Stimulated activated CD4-positive, alpha-beta T cell treated with anti-CD3 and anti-CD28 coated beads, Interleukin-2, amount 100 ng/mL, for 24 hours (primary cell): ENCODE results near the gene FRMD7.
A peak's percentile ranks its signal among the peaks of the same experiment; 100 is the strongest.
"Not testable (repeated sequence)": the region's sequence is repeated elsewhere in the genome, so short reads cannot be mapped to it uniquely, and the experiment has no call there.

ENCODE experiments used
- DNase-seq, 2 donors: peaks; one replicate each; pipeline ENCODE4 v3.0.0-alpha.2; 2020

Gene FRMD7, protein sequence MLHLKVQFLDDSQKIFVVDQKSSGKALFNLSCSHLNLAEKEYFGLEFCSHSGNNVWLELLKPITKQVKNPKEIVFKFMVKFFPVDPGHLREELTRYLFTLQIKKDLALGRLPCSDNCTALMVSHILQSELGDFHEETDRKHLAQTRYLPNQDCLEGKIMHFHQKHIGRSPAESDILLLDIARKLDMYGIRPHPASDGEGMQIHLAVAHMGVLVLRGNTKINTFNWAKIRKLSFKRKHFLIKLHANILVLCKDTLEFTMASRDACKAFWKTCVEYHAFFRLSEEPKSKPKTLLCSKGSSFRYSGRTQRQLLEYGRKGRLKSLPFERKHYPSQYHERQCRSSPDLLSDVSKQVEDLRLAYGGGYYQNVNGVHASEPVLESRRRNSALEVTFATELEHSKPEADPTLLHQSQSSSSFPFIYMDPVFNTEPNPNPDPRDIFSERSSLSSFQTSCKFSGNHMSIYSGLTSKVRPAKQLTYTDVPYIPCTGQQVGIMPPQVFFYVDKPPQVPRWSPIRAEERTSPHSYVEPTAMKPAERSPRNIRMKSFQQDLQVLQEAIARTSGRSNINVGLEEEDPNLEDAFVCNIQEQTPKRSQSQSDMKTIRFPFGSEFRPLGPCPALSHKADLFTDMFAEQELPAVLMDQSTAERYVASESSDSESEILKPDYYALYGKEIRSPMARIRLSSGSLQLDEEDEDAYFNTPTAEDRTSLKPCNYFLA

DNA sequence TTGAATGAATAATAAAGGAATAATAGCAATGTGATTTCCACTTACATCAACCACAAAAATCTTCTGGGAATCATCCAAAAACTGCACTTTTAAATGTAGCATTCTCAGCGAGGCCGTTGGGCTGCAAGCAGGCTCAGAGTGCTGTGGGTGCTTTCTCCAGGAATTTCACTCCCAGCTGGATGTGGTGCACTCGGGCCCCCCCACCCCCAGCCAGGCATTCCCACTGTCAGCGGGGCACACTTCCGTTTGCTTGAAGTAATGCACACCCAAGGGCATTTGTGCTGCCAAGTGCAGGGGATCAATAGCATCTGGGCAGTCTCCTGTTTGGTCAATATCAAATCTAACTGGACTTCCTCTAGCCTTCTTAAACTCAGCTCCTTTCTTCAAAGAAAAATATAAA lies at the start of gene FRMD7:
Gene FRMD7 (minus strand): TSS at position 278 of the 400 bp plus-strand sequence. CDS start 176 bp downstream, at position 102.
- DNase-seq: no peak

DNA sequence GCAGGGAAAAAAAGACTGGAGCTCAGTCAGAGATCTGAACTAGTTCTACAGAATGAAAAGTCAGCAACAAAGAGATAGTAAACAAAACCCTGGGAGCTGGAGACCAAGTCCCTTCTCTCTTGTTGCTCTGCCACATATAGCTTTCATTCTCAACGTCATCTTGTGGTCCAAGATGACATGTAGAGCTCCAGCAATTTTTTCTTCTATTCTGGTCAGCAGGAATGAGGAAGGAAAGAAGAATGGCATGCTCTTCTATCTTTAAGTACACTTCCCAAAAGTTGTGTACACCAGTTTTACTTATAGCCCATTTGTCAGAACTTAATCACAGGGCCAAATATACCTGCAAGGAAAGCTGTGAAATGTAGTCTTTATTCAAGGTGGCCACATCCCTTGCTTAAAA lies 45.8 kb upstream of the FRMD7 start:
- DNase-seq: no peak

DNA sequence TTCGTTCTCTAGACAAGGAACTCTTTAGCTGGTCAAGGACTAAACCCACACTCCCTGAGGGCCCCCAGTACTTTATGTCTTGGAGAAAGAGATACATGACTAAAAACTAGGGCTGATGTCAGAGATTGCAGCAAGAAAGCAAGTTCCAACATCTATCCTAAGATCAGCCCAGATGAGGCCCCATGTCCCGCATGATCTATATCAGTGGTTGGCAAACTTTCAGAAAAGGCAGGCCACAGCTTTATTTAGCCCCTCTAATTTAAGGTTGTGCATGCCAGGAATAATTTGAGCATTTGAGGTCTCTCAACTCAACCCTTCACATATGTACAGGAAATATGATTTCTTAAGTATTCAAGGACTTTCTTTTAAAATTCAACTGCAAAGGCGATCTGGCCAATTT lies 44.1 kb upstream of the FRMD7 start:
- DNase-seq: no peak

DNA sequence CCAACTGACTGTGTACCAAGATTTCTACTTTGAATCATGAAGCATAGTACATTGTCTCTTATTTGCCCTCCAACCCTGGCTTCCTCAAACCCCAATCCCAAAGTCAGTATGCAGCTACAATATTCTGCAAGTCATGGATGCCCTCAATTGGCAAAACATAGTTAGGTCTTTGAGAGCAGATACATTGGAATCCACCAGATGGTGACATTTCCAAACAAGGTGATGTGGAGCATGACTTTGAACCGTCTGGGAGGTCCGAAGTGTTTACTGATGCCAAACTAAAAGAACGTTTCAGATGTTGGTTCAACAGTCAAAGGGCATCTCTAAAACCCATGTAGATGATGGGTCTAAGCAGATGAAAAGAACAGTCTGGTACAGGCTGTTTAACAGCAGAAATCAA lies 43.7 kb upstream of the FRMD7 start:
- DNase-seq: no peak

DNA sequence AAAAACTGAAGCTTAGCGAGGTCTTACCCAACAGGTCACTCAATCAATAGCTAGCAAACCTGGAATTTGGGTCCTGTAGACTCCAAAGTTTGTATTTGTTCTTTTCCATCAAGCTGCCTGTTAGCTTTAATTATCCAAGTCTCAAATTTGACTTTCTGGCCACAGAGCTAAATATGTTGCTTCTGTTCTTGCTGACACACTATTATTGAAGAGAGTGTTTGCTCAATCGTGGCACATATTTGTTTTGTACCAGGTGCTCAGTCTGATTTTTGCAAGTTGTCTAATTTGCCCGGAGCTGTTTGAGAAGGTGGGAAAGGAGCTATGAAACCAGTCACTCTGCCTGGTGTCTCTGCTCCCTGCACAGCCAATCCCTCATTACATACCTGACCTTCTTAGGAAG lies 41.7 kb upstream of the FRMD7 start:
- DNase-seq: no peak

DNA sequence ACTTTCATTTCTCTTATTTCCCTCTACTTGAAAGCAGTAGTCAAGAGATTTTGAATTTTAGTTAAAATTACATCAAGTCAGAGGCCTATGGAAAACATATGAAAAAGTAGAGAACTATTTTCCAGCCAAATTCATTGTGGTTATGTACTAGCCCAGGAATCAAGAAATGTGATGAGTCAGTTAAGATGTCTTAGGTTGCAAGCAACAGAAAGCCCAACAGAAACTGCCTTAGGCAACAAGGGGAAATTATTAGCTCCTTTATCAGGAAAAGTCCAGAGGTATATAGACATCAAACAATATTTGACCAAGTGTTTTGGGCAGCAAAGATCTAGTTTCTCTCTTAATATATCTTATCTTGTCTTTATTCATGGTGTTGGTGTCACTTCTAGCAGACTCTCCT lies 37.8 kb upstream of the FRMD7 start:
- no peak for DNase-seq

DNA sequence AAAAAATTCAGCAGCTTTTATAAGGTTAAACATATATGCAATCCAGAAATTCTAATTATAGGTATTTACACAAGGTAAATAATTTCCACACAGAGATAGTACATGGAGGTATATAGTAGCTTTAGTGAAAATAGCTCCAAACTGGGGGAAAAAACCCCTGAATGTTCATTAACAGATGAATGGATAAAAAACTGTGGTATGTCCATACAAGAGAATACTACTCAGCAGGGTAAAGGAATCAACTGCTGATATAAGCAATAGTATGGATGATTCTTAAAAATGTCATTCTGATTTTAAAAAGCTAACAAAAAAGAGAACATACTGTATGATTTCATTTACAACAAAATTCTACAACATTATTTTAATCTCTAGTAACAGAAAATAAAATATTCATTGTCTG lies 37.2 kb upstream of the FRMD7 start:
- DNase-seq: no peak

DNA sequence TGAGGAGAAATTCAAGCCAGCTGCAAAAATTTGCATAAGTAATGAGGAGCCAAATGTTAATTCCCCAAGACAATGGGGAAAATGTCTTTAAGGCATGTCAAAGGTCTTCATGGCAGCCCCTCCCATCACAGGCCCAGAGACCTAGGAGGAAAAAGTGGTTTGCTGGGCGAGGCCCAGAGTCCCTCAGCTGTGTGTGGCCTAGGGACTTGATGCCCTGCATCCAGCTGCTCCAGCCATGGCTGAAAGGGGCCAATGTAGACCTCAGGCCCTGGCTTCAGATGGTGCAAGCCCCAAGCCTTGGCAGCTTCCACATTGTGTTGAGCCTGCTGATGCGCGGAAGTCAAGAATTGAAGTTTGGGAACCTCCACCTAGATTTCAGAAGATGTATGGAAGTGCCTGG lies 35.3 kb upstream of the FRMD7 start:
- not testable (repeated sequence) for DNase-seq

DNA sequence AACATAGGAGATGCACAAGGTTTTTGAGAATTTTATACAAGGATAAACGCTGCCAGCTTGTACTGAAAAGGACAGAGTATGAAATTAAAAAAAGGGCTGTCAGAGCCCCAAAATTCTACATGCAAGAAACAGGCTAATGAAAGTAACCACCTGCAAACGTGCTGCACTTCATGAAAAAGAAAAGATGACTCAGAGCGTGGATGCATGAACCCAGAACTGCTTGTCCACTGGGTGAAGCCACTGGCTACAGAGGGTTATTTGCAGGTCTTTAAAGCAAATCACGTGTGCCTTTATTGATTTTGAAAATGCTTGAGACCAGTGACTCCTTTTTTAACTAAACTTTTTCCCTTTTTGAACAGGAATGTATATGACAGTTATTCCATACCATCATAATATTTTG lies 25.3 kb upstream of the FRMD7 start:
- no peak for DNase-seq

DNA sequence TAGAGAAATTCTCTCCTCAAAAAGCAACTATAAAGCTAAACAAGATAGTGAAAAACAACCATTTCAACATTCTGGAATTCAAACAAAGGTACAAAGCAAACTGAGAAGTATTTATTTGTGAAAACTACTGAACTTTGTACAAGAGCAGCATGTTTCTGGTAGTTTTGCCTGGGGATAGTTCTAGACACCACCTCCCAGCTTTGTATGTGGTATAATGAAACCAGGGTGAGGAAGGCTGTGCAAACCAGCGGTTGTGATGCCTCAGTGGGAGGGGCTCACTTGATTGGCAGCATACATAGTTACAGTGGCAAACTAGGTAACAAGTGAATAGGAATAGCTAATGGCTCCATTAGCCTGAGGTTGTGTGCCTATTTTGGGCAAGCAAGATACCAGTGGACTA lies 18.6 kb upstream of the FRMD7 start:
- DNase-seq: no peak

DNA sequence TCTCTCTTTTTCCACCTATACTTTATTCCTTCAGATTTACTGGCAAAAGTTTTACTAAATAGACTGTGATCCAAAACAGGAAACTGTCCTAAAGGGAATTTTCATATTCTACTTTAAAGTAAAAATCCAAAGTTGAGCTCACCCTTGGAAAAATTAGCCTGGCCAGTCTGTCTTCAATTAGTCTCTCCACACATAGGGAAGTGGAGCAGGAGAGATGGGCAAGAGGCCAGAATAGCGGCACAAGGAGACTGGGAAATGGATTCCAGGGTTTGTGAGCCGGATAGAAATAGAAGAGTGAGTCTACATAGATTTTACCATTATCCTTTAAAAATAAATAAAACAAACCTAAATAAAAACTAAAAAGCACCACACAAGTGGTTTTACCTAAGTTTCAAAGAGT lies 16.2 kb upstream of the FRMD7 start:
- no peak for DNase-seq

DNA sequence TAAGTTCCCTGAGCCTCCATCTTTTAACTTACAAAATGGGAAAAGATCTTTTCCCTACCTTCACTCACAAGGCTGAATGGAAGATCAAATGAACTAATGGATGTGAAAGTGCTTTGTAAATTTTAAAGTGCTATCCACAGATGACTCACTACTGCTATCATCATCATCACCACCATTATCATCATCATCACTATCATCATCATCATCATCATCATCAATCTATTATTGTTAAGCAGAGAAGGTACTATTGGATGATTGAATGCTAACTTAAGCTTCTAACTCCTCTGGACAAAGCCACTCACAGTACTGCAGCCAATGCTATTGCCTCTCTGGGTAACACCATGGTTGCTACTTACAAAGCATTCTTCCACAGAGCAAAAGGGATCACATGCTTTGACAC lies 1.9 kb downstream of the FRMD7 start:
- no peak for DNase-seq

DNA sequence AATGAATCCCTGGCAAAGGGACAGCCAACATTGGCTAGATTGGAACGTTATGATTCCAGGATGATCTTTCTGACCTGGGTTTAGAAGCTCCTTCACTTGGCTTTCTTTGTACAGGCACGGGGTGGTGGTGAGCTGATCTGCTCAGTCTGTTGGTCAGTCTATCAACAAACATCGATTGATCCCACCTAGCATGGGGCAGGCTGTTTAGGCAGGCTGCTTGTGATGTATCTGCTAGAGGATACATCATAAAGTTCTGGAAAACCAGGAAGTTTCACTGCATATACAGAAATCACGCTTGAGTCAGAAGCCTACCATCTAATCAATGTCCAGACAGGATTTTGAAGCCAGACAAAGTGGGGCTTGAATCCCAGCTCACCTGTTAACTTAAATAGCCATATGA lies 6.9 kb downstream of the FRMD7 start:
- no peak for DNase-seq

DNA sequence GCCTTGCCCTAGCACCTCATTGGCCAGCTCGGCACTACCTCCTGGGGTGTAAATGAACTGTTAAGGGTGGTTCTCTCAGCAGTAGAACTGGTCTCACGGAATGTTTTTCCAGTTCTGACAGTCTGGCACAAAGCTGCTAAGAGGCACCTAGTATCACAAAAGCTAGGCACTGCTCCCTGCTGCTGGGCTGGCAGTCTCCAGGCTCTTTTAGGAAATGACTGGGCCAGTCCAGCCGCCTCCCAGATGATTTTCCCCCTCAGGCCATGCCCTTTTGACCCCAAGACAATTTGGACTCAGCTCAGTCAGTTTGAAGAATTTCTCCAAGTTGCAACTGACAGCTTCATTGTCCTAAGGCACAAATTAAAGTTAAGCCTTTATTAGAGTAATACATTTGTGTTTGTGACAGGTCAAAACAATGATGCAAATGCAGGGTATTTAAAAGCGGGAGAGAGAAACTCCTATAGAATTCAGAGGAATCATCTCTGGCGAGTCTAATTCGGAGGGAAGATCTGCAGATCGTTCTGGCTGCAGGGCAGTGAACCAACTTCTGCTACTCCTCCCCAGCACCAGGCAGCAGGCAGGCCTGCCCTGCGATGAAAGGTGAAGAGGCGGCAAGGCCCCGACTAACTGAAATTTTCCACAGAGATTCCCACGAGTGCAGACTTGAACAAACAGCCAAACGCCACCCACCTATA lies 7.9 kb downstream of the FRMD7 start:
- no peak for DNase-seq

DNA sequence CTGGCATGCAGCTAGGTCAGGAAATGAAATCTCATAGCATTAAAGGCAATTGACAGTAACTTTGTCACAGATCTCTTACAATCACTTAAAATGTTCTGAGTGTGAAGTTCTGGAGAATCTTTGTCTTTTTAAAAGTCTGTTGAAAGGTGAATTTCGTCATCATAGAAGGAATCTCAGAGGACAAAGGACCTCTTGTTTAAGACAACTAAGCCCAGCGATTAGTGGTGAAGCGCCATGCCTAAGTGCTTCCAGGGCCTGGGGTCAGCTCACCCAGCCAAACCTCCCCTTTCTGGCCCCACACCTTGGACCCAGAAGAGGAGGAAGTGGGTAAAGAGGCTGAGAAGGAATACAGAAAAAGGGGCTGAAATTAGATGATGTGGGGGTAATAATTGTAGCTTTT lies 8.5 kb downstream of the FRMD7 start:
- DNase-seq: no peak

DNA sequence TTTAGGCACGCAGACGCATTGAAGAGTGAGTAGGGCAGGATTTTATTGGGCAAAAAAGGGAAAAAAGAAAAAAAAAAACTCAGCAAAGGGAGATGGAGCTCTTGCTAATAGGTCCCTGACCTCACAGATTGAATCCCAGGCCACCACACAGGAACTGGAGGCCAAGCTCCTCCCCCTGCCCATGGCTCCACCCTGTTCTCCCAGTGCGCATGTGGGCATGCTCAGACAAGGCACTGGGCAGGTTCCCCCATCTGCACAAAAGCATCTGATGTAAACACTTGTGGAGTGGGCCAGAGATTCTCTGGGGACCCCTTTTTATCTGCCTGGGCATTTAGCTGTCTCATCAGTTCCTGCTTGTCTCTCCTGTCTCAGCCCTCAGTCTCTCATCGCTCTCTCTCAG lies 9.5 kb downstream of the FRMD7 start:
- peak in 1 of 2 donors; percentile 1 for DNase-seq

DNA sequence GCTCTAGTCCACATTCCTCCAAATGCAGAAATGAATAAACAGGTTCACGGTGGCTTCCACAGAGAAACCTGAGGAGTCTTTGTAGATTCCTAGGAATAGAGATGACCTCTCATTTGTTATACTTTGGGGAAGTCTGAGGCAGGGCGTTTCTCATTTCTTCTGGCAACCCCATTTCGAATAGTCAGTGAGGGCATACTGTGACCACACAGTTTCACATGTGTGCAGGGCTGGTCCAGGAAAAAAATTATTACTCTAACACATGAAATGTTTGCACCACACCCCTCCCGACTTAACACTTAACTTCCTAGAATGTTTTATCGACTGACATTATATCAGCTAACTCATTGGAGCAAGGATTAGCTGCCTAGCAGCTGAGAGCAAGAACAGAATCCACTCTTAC lies 12.0 kb downstream of the FRMD7 start:
- no peak for DNase-seq

DNA sequence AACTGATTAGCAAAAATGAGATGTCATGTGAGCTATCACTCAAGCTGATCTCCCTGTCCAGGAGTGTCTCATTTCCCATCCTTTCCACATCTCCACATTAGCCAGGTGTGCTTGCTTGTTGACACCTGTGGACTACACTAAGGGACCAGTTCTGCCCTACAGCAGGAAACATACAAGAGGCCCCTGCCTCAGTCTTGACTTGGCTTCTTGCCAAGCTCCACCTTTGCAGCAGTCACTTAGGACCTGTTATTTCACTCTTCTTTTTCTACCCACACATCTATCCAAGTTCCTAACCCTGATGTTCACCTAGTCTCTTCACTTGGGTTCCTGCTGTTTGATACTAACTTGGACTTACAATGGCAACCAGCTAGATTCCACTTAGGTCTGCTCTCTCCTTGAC lies 13.2 kb downstream of the FRMD7 start:
- DNase-seq: no peak

DNA sequence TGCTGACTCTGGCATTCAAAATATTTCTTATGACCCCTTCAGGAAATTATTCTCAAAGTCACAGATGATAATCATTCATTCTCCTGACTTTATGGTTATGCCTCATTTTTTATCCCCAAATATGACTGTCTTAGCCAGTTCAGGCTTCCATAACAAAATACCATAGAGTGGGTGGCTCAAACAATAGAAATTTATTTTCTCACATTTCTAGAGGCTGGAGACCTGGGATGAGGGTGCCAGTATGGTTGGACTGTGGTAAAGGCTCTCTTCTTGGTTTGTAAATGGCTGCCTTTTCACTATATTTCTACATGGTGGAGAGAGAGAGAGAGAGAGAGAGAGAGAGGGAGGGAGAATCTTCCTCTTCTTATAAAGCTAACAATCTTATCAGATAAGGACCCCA lies 20.5 kb downstream of the FRMD7 start:
- DNase-seq: no peak

DNA sequence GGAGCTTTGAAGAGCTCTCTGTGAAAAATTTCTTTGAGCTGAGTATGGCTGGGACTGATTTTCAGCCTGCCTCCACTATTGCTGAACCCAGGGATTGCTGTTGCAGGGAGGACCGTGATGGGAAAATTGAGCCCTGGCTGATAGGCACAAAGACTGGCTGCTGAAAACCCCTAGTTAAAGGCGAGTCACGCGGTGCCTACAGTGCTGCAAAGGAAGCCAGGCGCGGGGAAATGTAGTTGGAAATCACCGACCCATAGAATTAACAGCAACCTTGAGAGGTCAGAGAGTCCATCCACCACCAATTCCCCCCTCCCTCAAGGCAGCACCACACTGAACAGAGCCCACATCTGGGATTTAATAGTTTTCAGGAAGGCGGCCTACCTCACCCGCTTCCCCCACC lies 26.0 kb downstream of the FRMD7 start:
- no peak for DNase-seq

DNA sequence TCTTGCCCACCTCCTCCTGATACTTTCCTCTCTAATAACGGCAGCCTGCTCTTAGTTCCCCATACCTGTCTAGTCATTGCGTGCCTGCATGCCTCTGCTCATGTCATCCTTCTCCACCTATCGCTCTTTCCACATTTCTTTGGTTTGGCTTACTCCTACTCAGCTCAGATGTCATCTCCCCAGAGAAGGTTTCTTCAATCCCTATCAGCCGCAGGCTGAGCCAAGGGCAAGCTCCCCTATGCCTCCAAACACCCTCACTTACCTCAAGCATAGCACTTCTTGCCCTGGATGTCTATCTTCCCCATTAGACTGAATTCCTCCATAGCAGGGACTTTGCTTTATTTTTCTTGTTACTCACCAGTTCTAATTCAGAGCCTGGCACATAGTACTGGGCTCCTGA lies 26.6 kb downstream of the FRMD7 start:
- no peak for DNase-seq

DNA sequence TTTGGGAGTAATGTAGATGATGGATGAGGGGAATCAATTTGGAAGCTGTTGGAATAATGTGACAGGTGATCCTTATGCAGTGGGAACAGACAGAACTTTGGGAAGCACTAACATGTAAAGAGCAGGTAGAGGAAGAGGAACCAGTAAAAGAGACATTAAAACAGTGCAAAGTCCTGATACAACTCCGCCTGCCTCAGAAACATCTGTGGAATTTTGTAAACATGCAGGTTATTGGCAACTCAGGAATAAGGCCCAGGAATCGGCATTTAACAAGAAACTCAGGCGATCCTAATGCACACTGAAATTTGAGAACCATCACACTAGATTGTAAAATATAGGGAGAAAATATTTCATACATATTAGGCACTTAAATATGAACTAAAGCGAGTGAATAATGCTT lies 29.1 kb downstream of the FRMD7 start:
- not testable (repeated sequence) for DNase-seq

DNA sequence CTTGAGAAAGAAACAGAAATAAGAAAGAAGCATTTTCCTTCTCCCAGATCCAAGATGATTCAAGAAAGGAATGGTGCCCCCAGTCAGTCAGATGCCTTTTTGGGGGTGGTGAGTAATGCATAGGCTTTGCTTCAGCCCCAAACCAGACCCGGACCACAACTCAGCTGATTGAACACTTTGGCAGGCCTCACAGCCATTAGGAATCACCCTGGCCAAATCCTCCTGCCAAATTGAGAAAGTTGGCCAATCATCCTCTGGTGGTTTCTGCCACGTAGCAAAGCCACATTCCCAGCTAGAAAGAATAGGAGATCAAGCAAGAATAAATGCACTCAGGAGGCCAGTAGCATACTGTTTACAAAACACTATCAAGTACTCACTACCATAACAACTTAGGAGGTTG lies 33.7 kb downstream of the FRMD7 start:
- no peak for DNase-seq

DNA sequence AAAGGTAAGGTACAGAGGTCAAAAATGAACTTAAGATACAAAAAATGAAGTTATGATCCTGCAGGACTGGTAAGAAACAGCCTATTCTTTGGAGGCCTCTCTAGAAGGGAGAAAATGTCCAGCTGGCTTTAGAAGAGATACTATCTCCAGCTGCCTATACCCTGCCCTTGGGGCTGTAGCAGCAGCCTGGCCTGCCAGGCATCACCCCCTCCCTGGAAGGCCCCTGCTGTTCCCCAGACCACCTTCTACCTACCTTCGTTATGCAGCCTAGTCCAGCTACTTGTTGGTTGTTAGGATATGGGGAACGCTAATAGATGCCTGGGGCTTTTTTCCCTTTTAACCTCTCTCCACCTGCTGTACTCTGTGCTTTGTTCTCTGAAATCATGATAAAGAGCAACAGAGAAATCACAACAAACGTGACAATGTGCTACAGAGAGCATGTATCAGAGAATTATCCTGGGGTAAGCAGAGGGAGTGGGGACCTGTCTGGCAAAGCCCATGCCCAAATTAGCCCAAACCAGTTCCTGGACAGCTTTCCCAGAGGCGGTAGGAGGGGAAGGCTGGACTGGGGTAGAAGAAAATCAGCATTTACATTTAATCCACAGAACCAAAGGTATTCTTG lies 34.5 kb downstream of the FRMD7 start:
- no peak for DNase-seq
